NT2/D1 (cell line): ENCODE measurements around the gene VDAC1.

ENCODE experiments used
- SUZ12 ChIP-seq: IDR thresholded peaks from 2 replicates; pipeline ENCODE4 v1.6.1; 2011; ENCODE audit not compliant: insufficient read length, insufficient read depth; ENCODE audit errors: extremely low read depth
- YY1 ChIP-seq: IDR thresholded peaks from 2 replicates; pipeline ENCODE4 v1.6.1; 2011; ENCODE audit not compliant: insufficient read length, insufficient read depth

DNA sequence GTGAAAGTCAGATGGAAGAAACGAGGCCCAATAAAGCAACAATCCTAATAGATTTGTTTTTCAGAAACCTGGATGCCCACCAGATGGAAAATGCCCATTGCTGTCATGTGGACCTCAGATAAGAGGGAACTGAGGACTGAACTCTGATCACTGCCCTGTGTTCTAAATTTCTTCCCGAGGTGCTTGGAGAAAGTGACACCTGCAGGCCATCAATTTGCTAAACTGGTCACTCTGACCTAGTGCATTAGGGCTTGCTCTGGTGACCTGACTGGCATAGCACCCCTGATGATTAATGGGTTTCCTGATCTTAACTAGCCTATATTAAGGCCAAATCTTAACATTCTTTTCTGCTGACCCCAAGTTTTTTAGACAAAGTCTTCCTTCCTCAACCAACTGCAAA, 32.4 kb upstream of the VDAC1 start:
- TF ChIP-seq SUZ12: no peak
- no peak for TF ChIP-seq YY1
